GM12865 (cell line): Measurements from ENCODE around the gene SLC16A5.
"Not testable (repeated sequence)": the region's sequence is repeated elsewhere in the genome, so short reads cannot be mapped to it uniquely, and the experiment has no call there.

Experiments used
- DNase-seq: peaks from one replicate; pipeline ENCODE4 v3.0.0; 2010; ENCODE audit warnings: low read depth
- H3K4me3 ChIP-seq: 2 replicates; pipeline ENCODE4 v1.5.1; 2011; ENCODE audit warnings: mild to moderate bottlenecking, low read depth, low read length, control low read depth
- TF ChIP-seq, protein P1 (sequence below): IDR thresholded peaks from 2 replicates; pipeline ENCODE4 v1.5.1; 2011; ENCODE audit warnings: low read length, control low read depth, low read depth, inconsistent platforms; ENCODE audit not compliant: insufficient read depth; ENCODE audit errors: missing control alignments

The SLC16A5 gene

DNA sequence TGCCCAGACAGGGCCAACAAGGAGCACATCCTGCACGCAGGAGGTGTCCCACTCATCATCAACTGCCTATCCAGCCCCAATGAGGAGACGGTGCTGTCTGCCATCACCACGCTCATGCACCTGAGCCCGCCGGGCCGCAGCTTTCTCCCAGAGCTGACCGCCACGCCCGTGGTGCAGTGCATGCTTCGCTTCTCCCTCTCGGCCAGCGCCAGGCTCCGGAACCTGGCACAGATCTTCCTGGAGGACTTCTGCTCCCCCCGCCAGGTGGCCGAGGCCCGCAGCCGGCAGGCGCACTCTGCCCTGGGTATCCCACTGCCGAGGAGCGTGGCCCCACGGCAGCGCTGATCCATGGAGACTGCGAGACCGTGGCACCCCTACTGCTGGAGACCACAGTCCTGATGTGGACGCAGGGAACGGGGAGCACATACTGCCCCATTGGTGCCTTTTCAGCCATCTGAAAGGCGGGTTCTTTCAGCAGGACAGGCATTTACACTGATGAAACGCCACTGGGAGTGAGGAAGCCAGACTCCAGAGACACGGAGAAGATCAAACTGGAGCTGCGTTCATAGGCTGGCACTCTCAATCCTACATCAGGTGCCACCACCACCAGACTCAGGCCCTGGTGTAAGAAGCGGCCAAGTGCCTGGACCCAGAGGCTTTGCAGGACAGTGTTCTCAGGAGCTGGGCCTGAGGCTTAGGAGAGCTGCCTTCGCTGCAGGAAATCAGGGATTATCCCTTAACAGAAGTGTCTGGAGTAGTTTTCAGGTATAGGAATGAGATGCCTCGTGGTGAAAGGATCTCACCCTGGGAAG, 41.1 kb downstream of the SLC16A5 start:
- TF ChIP-seq, protein P1, sequence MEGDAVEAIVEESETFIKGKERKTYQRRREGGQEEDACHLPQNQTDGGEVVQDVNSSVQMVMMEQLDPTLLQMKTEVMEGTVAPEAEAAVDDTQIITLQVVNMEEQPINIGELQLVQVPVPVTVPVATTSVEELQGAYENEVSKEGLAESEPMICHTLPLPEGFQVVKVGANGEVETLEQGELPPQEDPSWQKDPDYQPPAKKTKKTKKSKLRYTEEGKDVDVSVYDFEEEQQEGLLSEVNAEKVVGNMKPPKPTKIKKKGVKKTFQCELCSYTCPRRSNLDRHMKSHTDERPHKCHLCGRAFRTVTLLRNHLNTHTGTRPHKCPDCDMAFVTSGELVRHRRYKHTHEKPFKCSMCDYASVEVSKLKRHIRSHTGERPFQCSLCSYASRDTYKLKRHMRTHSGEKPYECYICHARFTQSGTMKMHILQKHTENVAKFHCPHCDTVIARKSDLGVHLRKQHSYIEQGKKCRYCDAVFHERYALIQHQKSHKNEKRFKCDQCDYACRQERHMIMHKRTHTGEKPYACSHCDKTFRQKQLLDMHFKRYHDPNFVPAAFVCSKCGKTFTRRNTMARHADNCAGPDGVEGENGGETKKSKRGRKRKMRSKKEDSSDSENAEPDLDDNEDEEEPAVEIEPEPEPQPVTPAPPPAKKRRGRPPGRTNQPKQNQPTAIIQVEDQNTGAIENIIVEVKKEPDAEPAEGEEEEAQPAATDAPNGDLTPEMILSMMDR: no peak
- DNase-seq: no peak
- H3K4me3 ChIP-seq: no peak overlapping the region

DNA sequence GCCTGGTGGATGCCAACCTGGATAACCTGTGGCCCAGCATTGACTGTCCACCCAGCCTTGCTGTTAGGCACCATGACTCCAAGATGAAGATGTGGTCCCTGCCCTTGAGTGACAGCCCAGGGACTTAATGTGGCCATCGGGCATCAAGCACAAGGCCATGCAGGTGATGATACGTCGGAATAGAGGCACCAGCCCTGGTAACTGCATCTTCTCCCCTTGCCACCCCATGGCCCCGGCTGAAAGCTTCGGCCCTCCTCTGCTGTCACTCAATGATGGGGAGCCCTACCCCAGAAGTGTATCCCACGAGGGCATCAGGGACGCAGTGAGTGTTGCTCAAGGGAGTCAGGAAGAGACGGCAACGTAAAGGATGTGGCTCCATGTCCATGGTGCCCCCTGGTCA, 41.8 kb downstream of the SLC16A5 start:
- no peak for DNase-seq
- TF ChIP-seq, protein P1: no peak
- H3K4me3 ChIP-seq: no peak overlapping the region

DNA sequence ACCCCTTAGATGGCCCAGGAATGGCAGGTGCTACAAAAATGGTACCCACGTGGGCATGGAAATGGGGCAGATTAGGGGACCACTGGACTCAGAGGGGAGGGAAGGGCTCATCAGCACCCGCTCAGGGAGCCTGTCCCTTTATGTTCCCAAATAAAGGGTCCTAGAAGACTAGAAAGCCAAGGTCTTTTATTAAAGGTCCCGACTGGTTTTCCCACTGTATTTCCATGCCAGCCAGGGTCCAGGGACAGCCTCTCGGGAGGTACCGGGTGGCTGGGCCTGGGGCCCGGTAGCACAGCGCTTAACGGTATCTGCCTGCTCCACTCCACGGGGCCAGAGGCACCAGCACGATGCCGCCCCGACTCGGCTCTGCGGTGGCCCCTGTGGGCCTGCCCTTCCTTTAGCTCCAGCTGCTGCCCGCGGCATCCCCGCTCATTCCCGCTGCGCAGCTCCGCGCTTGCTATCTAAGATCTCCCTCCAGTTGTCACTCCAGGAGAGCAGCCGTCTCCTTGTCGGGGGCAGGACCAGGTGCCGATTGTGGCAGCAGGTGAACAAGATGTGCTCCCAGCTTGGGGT, 42.4 kb downstream of the SLC16A5 start:
- H3K4me3 ChIP-seq: peak overlapping the region; percentile 93
- no peak for DNase-seq
- TF ChIP-seq, protein P1: no peak

DNA sequence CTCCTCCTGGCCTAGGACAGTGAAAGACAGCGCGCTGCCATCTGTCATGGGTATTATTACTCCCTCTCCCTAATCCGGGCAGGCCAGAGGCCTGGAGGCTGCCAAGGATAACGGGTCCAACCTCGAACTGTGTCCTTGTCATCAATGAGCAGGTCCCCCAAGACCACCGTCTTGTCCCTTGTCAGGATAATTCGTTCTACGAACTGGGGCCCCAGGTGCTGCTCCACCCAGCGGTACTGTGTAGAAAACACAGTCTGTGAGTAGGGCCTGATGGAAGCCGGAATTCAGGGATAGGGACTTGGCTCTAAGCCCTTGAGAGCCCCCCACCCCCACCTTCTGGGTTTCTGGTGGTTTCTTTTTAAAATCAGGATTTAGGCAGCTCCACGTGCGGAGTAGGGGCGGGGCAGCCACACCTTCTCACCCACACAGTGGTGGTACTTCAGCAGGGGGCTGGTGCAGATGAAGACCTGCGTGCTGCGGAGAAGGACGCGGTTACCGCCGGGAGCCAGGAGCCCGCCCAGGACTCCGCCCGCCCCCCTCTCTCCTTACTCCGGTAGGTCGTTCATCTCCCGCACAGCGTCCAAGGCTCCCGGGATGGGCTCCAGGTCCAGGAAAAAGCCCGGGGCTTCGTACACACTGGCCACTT, 43.0 kb downstream of the SLC16A5 start:
- H3K4me3 ChIP-seq: peak overlapping the region; percentile 93
- TF ChIP-seq, protein P1: peak; percentile 60
- peak; percentile 68 for DNase-seq

DNA sequence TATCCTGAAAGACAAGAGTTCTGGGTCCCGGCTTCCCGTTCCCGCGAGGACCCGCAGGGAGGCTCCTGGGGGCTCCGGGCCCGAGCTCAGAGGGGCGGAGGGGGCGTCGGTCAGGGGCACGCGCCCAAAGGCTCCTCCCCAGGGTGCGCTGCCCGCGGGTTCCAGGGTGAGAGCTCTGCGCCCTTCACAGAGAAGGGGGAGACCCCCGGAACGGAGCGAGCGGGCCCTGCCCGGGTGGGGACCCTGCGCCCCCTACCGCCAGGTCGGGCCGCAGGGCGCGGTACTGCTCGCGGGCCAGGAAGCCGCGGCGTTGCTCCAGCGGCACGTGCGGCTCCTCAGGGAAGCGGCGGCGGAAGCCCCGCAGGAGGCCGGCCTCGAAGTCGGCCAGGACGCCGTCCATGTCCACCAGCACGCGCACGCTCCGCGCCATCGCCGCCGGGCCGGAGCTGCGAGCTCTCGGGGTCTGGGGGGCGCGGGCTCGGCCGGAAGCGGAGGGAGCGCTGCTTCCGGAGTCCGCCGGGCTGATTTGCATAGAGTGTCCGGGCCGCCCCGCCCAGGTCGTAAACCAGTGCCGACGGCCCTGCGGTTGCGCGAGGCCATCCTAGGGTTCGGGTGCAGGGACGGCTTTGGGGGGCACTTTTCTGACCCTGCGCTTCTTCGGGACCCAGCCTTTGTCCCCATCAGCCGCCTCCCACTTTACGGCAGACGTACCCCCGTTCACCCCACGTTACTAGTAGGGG, 43.7 kb downstream of the SLC16A5 start, which contains the start of gene NT5C:
Gene NT5C (minus strand): TSS at position 465 of the 740 bp plus-strand sequence. CDS start 35 bp downstream, at position 430.
- TF ChIP-seq, protein P1: peak; percentile 81
- peak; percentile 94 for DNase-seq
- peak within 1 kb of the TSS; percentile 93 for H3K4me3 ChIP-seq

DNA sequence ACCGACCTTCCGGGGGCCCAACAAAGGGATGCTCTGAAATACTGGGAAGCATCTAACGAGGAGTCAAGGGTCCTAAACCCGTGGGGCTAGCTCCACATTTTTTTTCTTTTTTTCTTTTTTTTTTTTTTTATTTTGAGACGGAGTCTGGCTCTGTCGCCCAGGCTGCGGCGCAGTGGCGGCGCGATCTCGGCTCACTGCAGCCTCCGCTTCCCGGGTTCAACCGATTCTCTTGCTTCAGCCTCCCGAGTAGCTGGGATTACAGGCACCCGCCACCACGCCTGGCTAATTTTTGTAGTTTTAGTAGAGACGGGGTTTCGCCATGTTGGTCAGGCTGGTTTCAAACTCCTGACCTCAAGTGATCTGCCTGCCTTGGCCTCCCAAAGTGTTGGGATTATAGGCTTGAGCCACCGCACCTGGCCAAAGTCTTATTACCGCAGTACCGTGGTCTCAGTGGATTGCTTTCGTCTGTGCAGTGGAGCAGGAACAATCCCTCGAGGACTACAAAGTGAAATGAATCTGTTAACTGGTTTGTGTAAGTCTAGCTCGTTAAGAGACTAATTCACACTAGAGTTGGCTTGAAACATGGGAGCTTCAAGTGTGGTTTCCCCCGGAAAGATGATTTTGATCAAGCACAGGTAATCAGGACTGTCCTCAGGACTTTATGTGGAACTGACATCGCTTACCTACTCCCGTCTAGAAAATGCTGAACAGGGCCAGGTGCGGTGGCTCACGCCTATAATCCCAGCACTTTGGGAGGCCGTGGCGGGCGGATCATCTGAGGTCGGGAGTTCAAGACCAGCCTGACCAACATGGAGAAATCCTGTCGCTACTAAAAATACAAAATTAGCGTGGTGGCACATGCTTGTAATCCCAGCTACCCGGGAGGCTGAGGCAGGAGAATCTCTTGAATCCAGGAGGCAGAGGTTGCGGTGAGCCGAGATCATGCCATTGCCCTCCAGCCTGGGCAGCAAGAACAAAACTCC, 44.6 kb downstream of the SLC16A5 start:
- not testable (repeated sequence) for DNase-seq
- H3K4me3 ChIP-seq: peak overlapping the region; percentile 93
